Fibroblast of lung (primary cell): ENCODE data around the gene NR0B2. TPM values are rescaled to one million over a fixed set of nuclear protein-coding genes. Genes with fewer than 3 reads are reported as not detected.

Experiments
- DNase-seq, 2 donors: peaks; one replicate each; pipeline versions ENCODE4 v3.0.0 to v3.0.0-alpha.2; 2010; ENCODE audit warnings: low read depth in 2 of 2
- H2AFZ ChIP-seq: 2 replicates; pipeline ENCODE4 v1.5.1; 2012; ENCODE audit warnings: low read length, control low read depth, inconsistent platforms
- H3K27ac ChIP-seq: 2 replicates; pipeline ENCODE4 v1.5.1; 2011; ENCODE audit warnings: low read length, control low read depth; ENCODE audit not compliant: insufficient read depth
- H3K27me3 ChIP-seq: 2 replicates; pipeline ENCODE4 v1.5.1; 2011; ENCODE audit warnings: mild to moderate bottlenecking, low read length; ENCODE audit not compliant: control insufficient read depth, insufficient read depth
- H3K36me3 ChIP-seq: 2 replicates; pipeline ENCODE4 v1.5.1; 2011; ENCODE audit warnings: low read length; ENCODE audit not compliant: control insufficient read depth, insufficient read depth
- H3K4me1 ChIP-seq: 2 replicates; pipeline ENCODE4 v1.5.1; 2011; ENCODE audit warnings: low read length; ENCODE audit not compliant: control insufficient read depth, insufficient read depth; ENCODE audit errors: extremely low read depth
- H3K4me2 ChIP-seq: 2 replicates; pipeline ENCODE4 v1.5.1; 2011; ENCODE audit warnings: low read length, control low read depth; ENCODE audit not compliant: insufficient read depth; ENCODE audit errors: extremely low read depth
- H3K4me3 ChIP-seq, 4 experiments: fragments of 200-600 bp in 1 of 4; sonication (generic) in 1 of 4; replicated peaks in 1 of 4; 2 replicates each; pipeline ENCODE4 v1.5.1; 2011 to 2016; ENCODE audit warnings: low read length in 4 of 4, low read depth in 3 of 4, mild to moderate bottlenecking in 3 of 4, control low read depth in 2 of 4, inconsistent platforms in 1 of 4, mixed read lengths in 1 of 4; ENCODE audit not compliant: insufficient read depth in 1 of 4; ENCODE audit errors: control extremely low read depth in 1 of 4
- H3K79me2 ChIP-seq: 2 replicates; pipeline ENCODE4 v1.5.1; 2012; ENCODE audit warnings: mild to moderate bottlenecking, low read length, inconsistent platforms; ENCODE audit not compliant: control insufficient read depth, insufficient read depth
- H3K9ac ChIP-seq: 2 replicates; pipeline ENCODE4 v1.5.1; 2011; ENCODE audit warnings: mild to moderate bottlenecking, low read length, control low read depth; ENCODE audit not compliant: insufficient read depth
- H3K9me3 ChIP-seq: 2 replicates; pipeline ENCODE4 v1.5.1; 2012; ENCODE audit warnings: low read depth, low read length; ENCODE audit not compliant: control insufficient read depth, insufficient read depth
- H4K20me1 ChIP-seq: 2 replicates; pipeline ENCODE4 v1.5.1; 2011; ENCODE audit warnings: low read length; ENCODE audit not compliant: control insufficient read depth, insufficient read depth; ENCODE audit errors: extremely low read depth
- CTCF ChIP-seq, 2 donors: IDR thresholded peaks in 1 of 2; conservative IDR thresholded peaks in 1 of 2; 1 replicate in 1 of 2; 2 replicates in 1 of 2; pipeline ENCODE4 v1.5.1; 2011 to 2012; ENCODE audit warnings: low read length in 2 of 2, control low read depth in 1 of 2, inconsistent platforms in 1 of 2, low read depth in 1 of 2, mild to moderate bottlenecking in 1 of 2
- EZH2 ChIP-seq: IDR thresholded peaks from 2 replicates; pipeline ENCODE4 v1.5.1; 2012; ENCODE audit warnings: low read length, control low read depth, mild to moderate bottlenecking; ENCODE audit errors: missing control alignments
- polyA plus RNA-seq, 2 donors: library from polyadenylated mRNA; depleted of rRNA in 1 of 2; stranded (reverse) in 1 of 2; unstranded in 1 of 2; fragments of >200 nt; gene quantifications; 2 replicates each; pipeline ENCODE4 v1.2.1, GENCODE V29; 2011 to 2012; ENCODE audit warnings: missing spikeins in 1 of 2
- total RNA-seq: library from RNA; depleted of rRNA; stranded (reverse); fragments of >200 nt; gene quantifications from 2 replicates; pipeline ENCODE4 v1.2.1, GENCODE V29; 2014

Gene NR0B2
- total and polyA plus RNA-seq, 2 donors (not counting 1 experiment from before 2014, with no cell fraction given) = not detected

GRCh38 chr1:26890467-26890796, 23.3 kb downstream of the NR0B2 start:
- H3K79me2 ChIP-seq = peaks cover 18% of the 10 kb centered on the region
- TF ChIP-seq EZH2 (no peak), CTCF (conservative IDR thresholded peaks at IDR 0.05 in 1 of 2, IDR thresholded peaks at IDR 0.05 in 1 of 2; ENCODE audit: low read depth in 1 of 2, low read length in 2 of 2) (no peak)

GRCh38 chr1:26889551-26890466, 24.0 kb downstream of the NR0B2 start, which contains the start of gene GPN2:
Gene GPN2, minus strand, starts transcription at chr1:26890283. Its CDS starts 187 bp downstream, at chr1:26890096.
- peaks cover 18% of the 10 kb centered on the region for H3K79me2 ChIP-seq
- H2AFZ ChIP-seq = peak within 1 kb of the TSS; percentile 96
- no peaks in the 10 kb centered on the region for H4K20me1 ChIP-seq
- H3K36me3 ChIP-seq = peaks cover 16% of the 10 kb centered on the region
- H3K27ac ChIP-seq = peak within 1 kb of the TSS; percentile 92
- no peak for TF ChIP-seq EZH2
- no peak for TF ChIP-seq CTCF (conservative IDR thresholded peaks at IDR 0.05 in 1 of 2, IDR thresholded peaks at IDR 0.05 in 1 of 2; ENCODE audit: low read depth in 1 of 2, low read length in 2 of 2)
- H3K9me3 ChIP-seq = no peaks in the 10 kb centered on the region
- peaks cover 10% of the 10 kb centered on the region for H3K4me1 ChIP-seq
- H3K27me3 ChIP-seq = no peaks in the 10 kb centered on the region
- H3K4me2 ChIP-seq = peak within 1 kb of the TSS; percentile 97
- DNase-seq = peak; percentile 76 to 78
- peak within 1 kb of the TSS; percentile 98 for H3K9ac ChIP-seq
- H3K4me3 ChIP-seq = peak within 1 kb of the TSS; percentile 72 to 98 (median 90)

More at GRCh38 chr1:26890467-26890796, 23.3 kb downstream of the NR0B2 start:
- peak overlapping the region; percentile 98 for H3K9ac ChIP-seq
- DNase-seq = no peak
- peak overlapping the region; percentile 72 to 98 (median 90) for H3K4me3 ChIP-seq
- H3K4me1 ChIP-seq = peaks cover 10% of the 10 kb centered on the region
- H4K20me1 ChIP-seq = no peaks in the 10 kb centered on the region
- peak overlapping the region; percentile 92 for H3K27ac ChIP-seq
- H3K27me3 ChIP-seq = no peaks in the 10 kb centered on the region
- peak overlapping the region; percentile 96 for H2AFZ ChIP-seq
- H3K36me3 ChIP-seq = peaks cover 15% of the 10 kb centered on the region
- peak overlapping the region; percentile 97 for H3K4me2 ChIP-seq
- H3K9me3 ChIP-seq = no peaks in the 10 kb centered on the region

- Histone ChIP-seq H4K20me1 (no peaks in the 10 kb centered on the region), H2AFZ (no peak overlapping the region), H3K27me3 (no peaks in the 10 kb centered on the region), H3K79me2 (peaks cover 18% of the 10 kb centered on the region), H3K9me3 (no peaks in the 10 kb centered on the region), H3K4me3 (no peak overlapping the region), H3K36me3 (peaks cover 17% of the 10 kb centered on the region), H3K9ac (no peak overlapping the region), H3K27ac (no peak overlapping the region), H3K4me2 (no peak overlapping the region), H3K4me1 (peaks cover 10% of the 10 kb centered on the region)
- DNase-seq = no peak
- TF ChIP-seq EZH2 (no peak), CTCF (conservative IDR thresholded peaks at IDR 0.05 in 1 of 2, IDR thresholded peaks at IDR 0.05 in 1 of 2; ENCODE audit: low read depth in 1 of 2, low read length in 2 of 2) (no peak)
Observed at GRCh38 chr1:26888231-26888630, 25.5 kb downstream of the NR0B2 start.
